ENCODE measurements around the gene BMP7.

BMP7 gene

GRCh38 chr20:57294550-57294949, 28.1 kb upstream of the BMP7 start:
- TF ChIP-seq CTCF (IDR thresholded peaks at IDR 0.05; ENCODE audit: insufficient read depth, low read depth, low read length, missing control alignments), result no peak
- DNase-seq (ENCODE audit: low read depth), result no peak

GRCh38 chr20:57293995-57294394, 27.6 kb upstream of the BMP7 start:
- H3K4me3 ChIP-seq (ENCODE audit: low read depth, low read length), result no peak overlapping the region
- DNase-seq (ENCODE audit: low read depth), result no peak
- no peak for TF ChIP-seq CTCF (IDR thresholded peaks at IDR 0.05; ENCODE audit: insufficient read depth, low read depth, low read length, missing control alignments)

More at GRCh38 chr20:57294550-57294949, 28.1 kb upstream of the BMP7 start:
- no peak overlapping the region for H3K4me3 ChIP-seq (ENCODE audit: low read depth, low read length)

GRCh38 chr20:57292611-57293010, 26.2 kb upstream of the BMP7 start:
- H3K4me3 ChIP-seq (ENCODE audit: low read depth, low read length), result no peak overlapping the region
- no peak for DNase-seq (ENCODE audit: low read depth)
- TF ChIP-seq CTCF (IDR thresholded peaks at IDR 0.05; ENCODE audit: insufficient read depth, low read depth, low read length, missing control alignments), result no peak

DNA sequence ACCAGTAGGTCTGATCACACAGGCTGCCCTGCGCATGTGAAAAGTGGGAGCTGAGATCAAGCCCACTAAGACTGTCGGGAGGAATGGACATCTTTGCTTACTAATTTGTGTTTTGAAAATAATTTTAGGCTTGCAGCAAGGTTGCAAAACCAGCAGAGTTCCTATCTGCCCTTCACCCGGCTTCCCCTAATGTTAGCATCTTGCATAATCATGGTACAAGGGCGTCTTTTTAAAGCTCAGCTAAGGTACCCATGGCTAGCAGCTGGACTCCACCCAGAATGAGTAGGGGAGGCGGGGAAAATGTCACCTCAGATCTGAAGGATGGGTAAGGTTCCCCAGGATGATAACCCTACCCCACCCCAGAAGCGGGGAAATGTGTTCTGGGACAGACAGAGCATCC, 25.3 kb upstream of the BMP7 start:
- no peak for TF ChIP-seq CTCF (IDR thresholded peaks at IDR 0.05; ENCODE audit: insufficient read depth, low read depth, low read length, missing control alignments)
- DNase-seq (ENCODE audit: low read depth), result no peak
- no peak overlapping the region for H3K4me3 ChIP-seq (ENCODE audit: low read depth, low read length)

DNA sequence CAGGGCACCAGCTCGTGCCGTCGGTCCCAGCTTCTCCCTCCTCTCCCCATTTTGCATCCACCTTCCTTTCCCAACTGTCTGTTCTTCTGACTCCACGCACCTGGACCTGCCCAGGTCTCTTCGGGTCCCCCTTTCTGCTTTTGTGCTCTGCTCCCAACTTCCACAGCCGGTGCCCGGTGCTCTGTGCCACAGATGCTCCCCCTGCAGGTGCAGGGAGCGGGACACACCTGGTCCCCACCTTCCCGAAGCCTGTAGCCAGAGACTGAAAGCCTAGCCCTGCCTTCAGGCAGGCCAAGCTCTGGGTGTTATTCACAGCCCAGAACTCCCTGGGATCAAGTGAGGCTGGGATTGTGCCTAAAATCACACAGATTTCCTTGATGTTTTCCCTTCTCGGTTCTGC, 24.6 kb upstream of the BMP7 start:
- no peak for DNase-seq (ENCODE audit: low read depth)
- no peak overlapping the region for H3K4me3 ChIP-seq (ENCODE audit: low read depth, low read length)
- no peak for TF ChIP-seq CTCF (IDR thresholded peaks at IDR 0.05; ENCODE audit: insufficient read depth, low read depth, low read length, missing control alignments)

DNA sequence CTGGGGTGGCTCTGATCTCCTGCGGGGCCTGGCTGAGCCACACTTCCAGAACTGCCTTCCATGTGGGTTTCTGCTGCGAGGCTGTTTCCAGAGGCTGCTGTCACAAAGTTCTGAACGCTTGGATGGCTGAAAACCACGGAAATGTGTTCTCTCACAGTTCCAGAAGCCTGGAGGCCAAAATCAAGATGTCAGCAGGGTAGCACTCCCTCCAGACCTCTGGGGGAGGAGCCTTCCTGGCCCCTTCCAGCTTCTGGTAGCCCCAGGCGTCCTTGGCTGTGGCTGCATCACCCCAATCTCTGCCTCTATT, 23.7 kb upstream of the BMP7 start:
- no peak for DNase-seq (ENCODE audit: low read depth)
- TF ChIP-seq CTCF (IDR thresholded peaks at IDR 0.05; ENCODE audit: insufficient read depth, low read depth, low read length, missing control alignments), result no peak
- H3K4me3 ChIP-seq (ENCODE audit: low read depth, low read length), result no peak overlapping the region

DNA sequence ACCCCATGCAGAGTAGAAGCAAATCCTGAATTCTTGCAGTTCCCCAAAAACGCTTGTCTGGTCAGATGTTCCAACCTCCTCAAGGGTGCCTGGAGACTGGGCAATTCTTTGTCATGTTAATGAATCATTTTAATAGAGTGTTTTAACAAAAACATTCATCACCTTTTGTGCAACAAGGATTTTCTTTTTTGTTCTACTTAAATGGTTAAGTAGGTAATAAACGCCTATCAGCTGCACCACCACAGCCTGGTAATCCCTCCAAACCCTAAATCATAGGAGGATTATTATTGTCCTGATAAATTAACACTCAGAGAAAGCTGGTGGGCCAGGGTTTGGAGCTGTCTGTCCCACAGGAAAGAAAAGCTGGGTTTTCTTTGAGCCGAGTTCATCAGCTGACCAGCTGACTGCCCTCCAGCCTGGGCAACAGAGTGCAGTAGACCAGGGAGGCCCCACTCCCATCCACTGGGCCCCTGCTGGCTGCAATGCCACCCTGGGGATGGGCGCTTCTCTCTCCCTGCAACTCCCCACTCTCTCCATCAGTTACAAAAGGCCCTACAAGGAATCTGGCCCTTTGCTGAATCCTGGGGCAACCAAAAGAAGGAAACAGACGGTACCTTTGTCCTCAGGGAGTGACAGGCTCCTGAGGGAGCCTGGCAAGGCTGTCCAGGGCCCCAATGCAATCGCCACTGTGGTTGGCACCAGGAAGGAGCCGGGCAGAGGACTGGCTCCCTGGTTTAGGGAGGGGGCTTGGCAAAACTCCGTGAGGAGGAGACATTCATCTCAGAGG, 23.1 kb upstream of the BMP7 start:
- DNase-seq (ENCODE audit: low read depth), result no peak

More for the DNA sequence above, 23.1 kb upstream of the BMP7 start:
- no peak for TF ChIP-seq CTCF (IDR thresholded peaks at IDR 0.05; ENCODE audit: insufficient read depth, low read depth, low read length, missing control alignments)
- no peak overlapping the region for H3K4me3 ChIP-seq (ENCODE audit: low read depth, low read length)

All from GM12865 (cell line).